HG03565 (cell line): ENCODE data around the gene GRID2IP.
A peak's percentile ranks its signal among the peaks of the same experiment; 100 is the strongest.

Experiments used
- ATAC-seq: cut with Tn5 transposase; IDR thresholded peaks from one replicate; pipeline ENCODE4 v1.9.1; 2021; ENCODE audit warnings: mild to moderate bottlenecking, moderate library complexity; ENCODE audit not compliant: unreplicated experiment

GRID2IP gene

GRCh38 chr7:6528401-6529130 lies 22.7 kb downstream of the GRID2IP start:
- no peak for ATAC-seq

GRCh38 chr7:6526997-6527378 lies 24.3 kb downstream of the GRID2IP start:
- no peak for ATAC-seq

- ATAC-seq, result no peak
These were observed 30.9 kb downstream of the GRID2IP start for GRCh38 chr7:6520163-6520981.

GRCh38 chr7:6516387-6516983 lies 34.8 kb downstream of the GRID2IP start:
- ATAC-seq, result peak; percentile 73

- no peak for ATAC-seq
These were observed 37.7 kb downstream of the GRID2IP start for GRCh38 chr7:6513541-6513940.

DNA sequence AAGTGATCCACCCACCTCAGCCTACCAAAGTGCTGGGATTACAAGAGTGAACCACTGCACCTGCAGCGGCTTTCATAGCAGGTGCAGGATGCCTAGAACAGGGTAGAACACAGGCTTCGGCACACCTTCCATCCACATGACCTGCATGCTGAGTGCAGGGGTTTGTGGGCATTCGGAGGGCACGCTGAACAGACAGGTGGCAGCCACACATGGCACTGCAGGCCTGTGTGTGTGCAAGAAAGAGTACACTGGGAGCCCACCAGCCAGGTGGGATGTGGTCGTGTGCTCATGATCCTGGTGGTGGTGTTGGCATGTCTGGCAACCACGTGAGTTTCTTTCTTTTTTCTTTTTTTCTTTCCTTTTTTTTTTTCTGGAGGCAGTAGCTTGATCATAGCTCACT lies 38.4 kb downstream of the GRID2IP start:
- ATAC-seq, result no peak

DNA sequence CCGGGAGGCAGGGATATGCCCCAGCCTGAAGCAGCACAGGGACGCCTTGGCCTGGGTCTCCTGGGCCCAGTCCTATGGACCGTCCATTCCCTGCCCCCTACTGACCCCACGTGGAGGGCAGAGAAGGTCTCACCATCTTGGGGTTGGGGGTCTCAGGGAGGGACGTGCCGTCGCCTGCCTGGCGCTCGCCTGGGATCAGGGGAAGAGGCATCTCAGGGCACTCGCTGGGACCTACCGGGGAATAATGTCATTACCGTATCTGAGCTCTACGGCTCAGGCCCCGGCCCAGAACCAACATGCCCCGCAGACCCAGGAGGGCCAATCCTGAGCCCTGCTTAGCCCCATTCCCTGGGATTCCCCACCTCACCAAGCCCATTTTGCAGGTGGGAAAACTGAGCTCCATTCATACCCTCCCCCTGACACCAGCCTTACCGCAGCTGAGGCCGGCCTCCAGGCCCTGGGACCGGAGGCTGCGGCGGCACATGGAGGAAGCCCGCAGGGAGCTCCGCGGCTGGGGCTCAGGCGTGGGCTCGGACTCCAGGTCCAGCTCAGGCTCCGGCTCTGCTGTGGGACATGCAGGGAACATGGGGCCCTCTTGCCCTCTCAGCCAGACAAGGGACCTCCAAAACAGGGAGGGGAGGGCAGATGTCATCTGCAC lies 40.7 kb downstream of the GRID2IP start:
- ATAC-seq, result no peak

GRCh38 chr7:6508950-6509349 lies 42.3 kb downstream of the GRID2IP start:
- ATAC-seq, result no peak

- no peak for ATAC-seq
These were observed 42.7 kb downstream of the GRID2IP start for GRCh38 chr7:6508539-6508938.

- ATAC-seq, result no peak
These were observed 43.4 kb downstream of the GRID2IP start for GRCh38 chr7:6507906-6508305.

DNA sequence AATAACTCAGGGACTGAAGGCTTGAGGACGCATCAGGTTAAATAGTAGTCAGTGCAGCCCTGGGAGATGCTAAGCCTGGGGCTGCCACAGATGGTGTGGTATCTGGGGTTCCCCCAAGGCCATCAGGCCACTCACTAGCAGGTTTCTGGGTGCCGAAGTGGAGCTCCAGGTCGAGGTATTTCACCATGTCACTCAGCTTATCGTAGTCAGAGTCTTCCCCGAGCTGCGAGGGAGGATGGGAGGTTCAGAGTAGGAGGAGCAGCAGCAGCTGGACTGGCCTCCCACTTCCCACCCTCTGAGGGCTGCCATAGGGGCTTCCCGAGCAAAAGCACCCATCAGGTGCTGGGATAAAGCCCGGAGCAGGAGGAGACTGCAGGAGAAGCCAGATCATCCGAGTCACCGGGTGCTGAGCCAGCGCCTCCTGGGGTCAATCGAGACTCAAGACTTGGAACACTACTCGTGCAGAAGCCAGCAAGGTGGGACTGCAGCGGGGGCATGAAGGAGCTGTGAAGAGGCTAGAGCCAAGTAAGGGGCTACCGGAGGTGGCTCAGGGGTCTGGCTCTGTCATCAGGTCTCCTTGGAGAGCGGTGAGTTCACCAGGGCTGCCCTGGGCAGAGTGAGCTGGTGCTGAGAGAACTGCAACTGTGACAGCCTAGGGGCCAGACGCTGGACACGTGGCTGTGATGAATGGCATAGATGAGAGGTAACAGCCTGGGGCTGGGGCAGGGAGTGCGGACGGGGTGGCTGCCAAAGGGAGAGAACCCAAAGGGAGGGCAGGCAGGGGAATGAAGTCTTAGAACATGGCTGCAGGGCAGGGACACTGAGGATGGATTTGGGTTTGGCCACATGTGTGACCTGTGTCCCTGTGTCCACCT lies 45.3 kb downstream of the GRID2IP start:
- ATAC-seq, result no peak

DNA sequence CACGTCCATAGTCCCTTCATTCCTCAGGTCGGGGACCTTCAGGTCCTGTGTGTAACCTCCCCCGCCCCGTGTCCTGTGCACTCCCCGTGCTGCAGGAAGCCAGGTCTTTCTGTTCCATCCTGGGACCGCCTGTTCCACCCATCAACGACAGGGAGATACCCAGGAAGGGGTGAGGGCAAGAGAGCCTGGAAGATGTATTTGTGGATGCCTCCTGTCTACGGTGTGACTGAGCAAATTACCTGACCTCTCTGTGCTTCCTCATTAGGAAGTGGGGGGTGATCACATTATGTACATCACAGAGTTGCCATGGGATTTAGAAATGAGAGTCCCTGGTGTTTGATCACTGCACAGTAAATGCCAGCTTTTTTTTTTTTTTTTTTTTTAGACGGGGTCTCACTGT lies 46.3 kb downstream of the GRID2IP start:
- no peak for ATAC-seq

GRCh38 chr7:6502886-6503285 lies 48.4 kb downstream of the GRID2IP start:
- no peak for ATAC-seq

- no peak for ATAC-seq
These were observed 49.4 kb downstream of the GRID2IP start for GRCh38 chr7:6501586-6502564.

- no peak for ATAC-seq
These were observed 50.6 kb downstream of the GRID2IP start for GRCh38 chr7:6500691-6501090.

GRCh38 chr7:6497994-6498393 lies 53.3 kb downstream of the GRID2IP start:
- no peak for ATAC-seq

GRCh38 chr7:6497637-6497905 lies 53.7 kb downstream of the GRID2IP start:
- no peak for ATAC-seq

DNA sequence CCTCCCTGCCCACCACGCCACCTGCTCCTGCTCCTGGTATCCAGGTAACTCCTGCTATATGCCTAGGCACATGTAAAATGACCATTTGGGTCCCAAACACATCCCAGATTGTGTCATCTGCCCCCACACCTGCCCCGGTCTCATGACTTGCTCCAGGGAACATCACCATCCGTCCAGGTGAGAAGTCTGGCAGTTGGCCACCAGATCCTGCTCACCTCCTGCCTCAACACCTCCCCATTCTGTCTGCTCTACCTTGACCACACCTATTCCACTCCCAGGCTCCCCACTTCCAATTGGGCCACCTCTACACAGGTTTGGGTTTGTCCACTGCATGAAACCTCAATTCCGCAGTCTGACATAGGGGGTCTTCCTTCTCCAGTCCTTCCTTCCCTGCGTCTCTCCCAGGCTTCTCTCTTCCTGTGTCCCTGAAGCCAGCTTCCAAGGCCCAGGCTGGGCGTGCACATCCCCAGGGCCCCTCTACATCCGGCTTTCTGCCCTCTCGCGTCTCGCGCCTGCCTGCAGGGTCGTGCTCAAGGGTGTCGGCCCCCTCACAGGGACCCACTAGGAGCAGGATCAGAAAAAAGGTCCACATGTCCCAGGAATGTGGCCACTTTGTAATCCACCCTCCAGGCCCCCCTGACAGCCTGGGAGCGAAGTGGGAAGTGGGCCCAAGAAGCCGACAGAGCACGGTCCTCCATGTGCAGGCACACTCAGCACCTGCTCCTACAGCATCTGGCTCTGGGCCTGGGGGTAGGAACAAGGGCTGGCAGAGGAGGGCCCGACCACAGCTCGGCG lies 54.2 kb downstream of the GRID2IP start:
- ATAC-seq, result no peak
